H1 (cell line): ENCODE results near the gene ITPK1. TPM values are rescaled to one million over a fixed set of nuclear protein-coding genes. Genes with fewer than 3 reads are reported as not detected.

Experiments used
- CTCF ChIA-PET: fragments of 300-600 bp; sonication (Branson Sonifier 250); formaldehyde crosslinking; loops from one replicate; lab custom pipeline; 2021; ENCODE audit not compliant: partially characterized antibody; lab: Charles Lee
- POLR2A ChIA-PET: fragments of 300-600 bp; sonication (Branson Sonifier 250); formaldehyde crosslinking; loops from one replicate; lab custom pipeline; 2021; ENCODE audit warnings: inconsistent platforms; ENCODE audit not compliant: partially characterized antibody; lab: Charles Lee
- DNase-seq, 2 experiments: peaks; one replicate each; pipeline versions ENCODE4 v3.0.0 to v3.0.0-alpha.2; 2010 to 2022; ENCODE audit warnings: low spot score in 2 of 2, low read depth in 1 of 2, mixed read lengths in 1 of 2
- FAIRE-seq: peaks from 2 replicates; lab custom pipeline; 2011; peaks lifted over from hg19 to GRCh38; lab: Jason Lieb, UNC
- H2AFZ ChIP-seq: 2 replicates; pipeline ENCODE4 v1.8.1; 2012; ENCODE audit warnings: low read length, inconsistent platforms
- H2AK5ac ChIP-seq: 2 replicates; pipeline ENCODE4 v1.6.1; 2013; ENCODE audit warnings: low read depth, low read length
- H2BK120ac ChIP-seq: replicated peaks from 2 replicates; pipeline ENCODE3; 2013; ENCODE audit warnings: low read depth, low read length, inconsistent platforms
- H2BK12ac ChIP-seq: 2 replicates; pipeline ENCODE4 v1.6.1; 2013; ENCODE audit warnings: low read depth, low read length
- H2BK15ac ChIP-seq: 2 replicates; pipeline ENCODE4 v1.6.1; 2013; ENCODE audit warnings: low read length
- H2BK20ac ChIP-seq: 2 replicates; pipeline ENCODE4 v1.6.1; 2013; ENCODE audit warnings: low read length
- H2BK5ac ChIP-seq: 2 replicates; pipeline ENCODE4 v1.6.1; 2013; ENCODE audit warnings: low read depth, low read length
- H3K14ac ChIP-seq: 2 replicates; pipeline ENCODE4 v1.6.1; 2013; ENCODE audit warnings: inconsistent platforms; ENCODE audit not compliant: insufficient read length
- H3K18ac ChIP-seq: 2 replicates; pipeline ENCODE4 v1.6.1; 2013; ENCODE audit warnings: low read length; ENCODE audit errors: extremely low read depth
- H3K23ac ChIP-seq: 2 replicates; pipeline ENCODE4 v1.6.1; 2013; ENCODE audit warnings: inconsistent platforms; ENCODE audit not compliant: insufficient read length
- H3K23me2 ChIP-seq: 2 replicates; pipeline ENCODE4 v1.6.1; 2013; ENCODE audit warnings: low read depth, low read length
- H3K27ac ChIP-seq: 2 replicates; pipeline ENCODE4 v1.6.1; 2011; ENCODE audit warnings: low read depth, low read length, inconsistent platforms
- H3K27me3 ChIP-seq, 4 experiments: replicated peaks in 1 of 4; 1 replicate in 1 of 4; 2 replicates in 3 of 4; pipeline versions ENCODE4 v1.6.1 to v1.8.1; 2011 to 2013; ENCODE audit warnings: low read length in 3 of 4, mild to moderate bottlenecking in 3 of 4, inconsistent platforms in 2 of 4, mixed read lengths in 2 of 4, moderate library complexity in 1 of 4; ENCODE audit not compliant: control insufficient read depth in 3 of 4, insufficient read depth in 3 of 4; ENCODE audit errors: extremely low read depth in 1 of 4
- H3K36me3 ChIP-seq, 4 experiments: 2 replicates each; pipeline versions ENCODE4 v1.6.1 to v1.8.1; 2011 to 2013; ENCODE audit warnings: mild to moderate bottlenecking in 4 of 4, low read length in 3 of 4, moderate library complexity in 2 of 4, control low read depth in 1 of 4, inconsistent platforms in 1 of 4; ENCODE audit not compliant: insufficient read depth in 4 of 4, control insufficient read depth in 2 of 4
- H3K4ac ChIP-seq: replicated peaks from 2 replicates; pipeline ENCODE3; 2013; ENCODE audit warnings: low read length, low read depth, mixed read lengths, inconsistent platforms; ENCODE audit not compliant: insufficient read length
- H3K4me1 ChIP-seq, 4 experiments: replicated peaks in 1 of 4; 1 replicate in 1 of 4; 2 replicates in 3 of 4; pipeline versions ENCODE4 v1.6.1 to v1.8.1; 2011 to 2013; ENCODE audit warnings: low read length in 3 of 4, inconsistent platforms in 2 of 4, mixed read lengths in 1 of 4; ENCODE audit not compliant: insufficient read depth in 4 of 4, control insufficient read depth in 3 of 4
- H3K4me2 ChIP-seq, 2 experiments: 2 replicates each; pipeline versions ENCODE4 v1.6.1 to v1.8.1; 2011 to 2013; ENCODE audit warnings: low read depth in 2 of 2, low read length in 2 of 2, control low read depth in 1 of 2, inconsistent platforms in 1 of 2, mild to moderate bottlenecking in 1 of 2; ENCODE audit not compliant: insufficient read depth in 1 of 2
- H3K4me3 ChIP-seq, 4 experiments: fragments of 200-600, 300-600 bp in 1 of 4; sonication (generic), shearing (Covaris generic), sonication (Bioruptor Twin) in 1 of 4; 2 replicates each; pipeline versions ENCODE4 v1.5.1 to v1.8.1; 2011 to 2016; ENCODE audit warnings: low read length in 4 of 4, low read depth in 3 of 4, control low read depth in 2 of 4, inconsistent platforms in 2 of 4, mild to moderate bottlenecking in 2 of 4, mixed read lengths in 1 of 4, moderate library complexity in 1 of 4; ENCODE audit not compliant: insufficient read depth in 2 of 4; ENCODE audit errors: extremely low read depth in 1 of 4
- H3K56ac ChIP-seq: replicated peaks from 2 replicates; pipeline ENCODE3; 2013; ENCODE audit warnings: low read depth, mild to moderate bottlenecking, mixed read lengths, low read length, inconsistent platforms; ENCODE audit not compliant: insufficient read length
- H3K79me1 ChIP-seq: 2 replicates; pipeline ENCODE4 v1.6.1; 2013; ENCODE audit warnings: low read depth, low read length, control low read depth
- H3K79me2 ChIP-seq, 2 experiments: 2 replicates each; pipeline versions ENCODE4 v1.6.1 to v1.8.1; 2012 to 2013; ENCODE audit warnings: low read length in 2 of 2, mild to moderate bottlenecking in 2 of 2, inconsistent platforms in 1 of 2; ENCODE audit not compliant: insufficient read depth in 2 of 2, control insufficient read depth in 1 of 2
- H3K9ac ChIP-seq, 4 experiments: replicated peaks in 1 of 4; 1 replicate in 1 of 4; 2 replicates in 3 of 4; pipeline versions ENCODE4 v1.6.1 to v1.8.1; 2011 to 2013; ENCODE audit warnings: low read depth in 3 of 4, low read length in 3 of 4, control low read depth in 2 of 4, mild to moderate bottlenecking in 2 of 4, moderate library complexity in 2 of 4, inconsistent platforms in 1 of 4; ENCODE audit errors: extremely low read depth in 1 of 4
- H3K9me3 ChIP-seq, 2 experiments: 2 replicates each; pipeline versions ENCODE4 v1.6.1 to v1.8.1; 2012 to 2013; ENCODE audit warnings: mild to moderate bottlenecking in 2 of 2, moderate library complexity in 2 of 2, control low read depth in 1 of 2, inconsistent platforms in 1 of 2, low read depth in 1 of 2, low read length in 1 of 2, mixed read lengths in 1 of 2; ENCODE audit not compliant: insufficient read depth in 2 of 2
- H4K20me1 ChIP-seq, 2 experiments: replicated peaks in 1 of 2; 2 replicates each; pipeline versions ENCODE3 to v1.8.1; 2011 to 2013; ENCODE audit warnings: inconsistent platforms in 2 of 2, low read length in 2 of 2, mild to moderate bottlenecking in 1 of 2; ENCODE audit not compliant: insufficient read depth in 2 of 2, control insufficient read depth in 1 of 2
- H4K5ac ChIP-seq: 2 replicates; pipeline ENCODE4 v1.6.1; 2013; ENCODE audit warnings: low read length, low read depth, mixed read lengths, inconsistent platforms; ENCODE audit not compliant: insufficient read length
- H4K8ac ChIP-seq: 2 replicates; pipeline ENCODE4 v1.8.0; 2013; ENCODE audit warnings: mild to moderate bottlenecking, moderate library complexity, low read length, inconsistent platforms; ENCODE audit not compliant: insufficient read depth; ENCODE audit errors: extremely low read depth
- H4K91ac ChIP-seq: replicated peaks from 2 replicates; pipeline ENCODE3; 2013; ENCODE audit warnings: low read length, mixed read lengths, inconsistent platforms; ENCODE audit not compliant: insufficient read length
- ATF2 ChIP-seq: IDR thresholded peaks from 2 replicates; pipeline ENCODE4 v1.6.1; 2012; ENCODE audit warnings: low read length, inconsistent platforms
- BRCA1 ChIP-seq: IDR thresholded peaks from 2 replicates; pipeline ENCODE4 v1.6.1; 2012; ENCODE audit warnings: low read depth, low read length, improper control_type of control experiment
- CHD1 ChIP-seq: IDR thresholded peaks from 2 replicates; pipeline ENCODE4 v1.6.1; 2012; ENCODE audit warnings: low read depth, low read length, improper control_type of control experiment
- CTCF ChIP-seq, 3 experiments: IDR thresholded peaks; 1 replicate in 2 of 3; 2 replicates in 1 of 3; pipeline versions ENCODE4 v1.5.1 to v1.6.1; 2011; ENCODE audit warnings: low read length in 3 of 3, mild to moderate bottlenecking in 3 of 3, inconsistent platforms in 2 of 3, low read depth in 1 of 3, moderate library complexity in 1 of 3; ENCODE audit not compliant: insufficient read depth in 1 of 3; ENCODE audit errors: control extremely low read depth in 1 of 3
- KDM4A ChIP-seq: IDR thresholded peaks from one replicate; pipeline ENCODE4 v1.7.1; 2012; ENCODE audit warnings: low read depth, mild to moderate bottlenecking, moderate library complexity, low read length, inconsistent platforms; ENCODE audit not compliant: severe bottlenecking
- NANOG ChIP-seq: IDR thresholded peaks from 2 replicates; pipeline ENCODE4 v1.6.1; 2011; ENCODE audit warnings: low read length, low read depth, mild to moderate bottlenecking, inconsistent platforms; ENCODE audit not compliant: insufficient read depth, poor library complexity, severe bottlenecking
- SUZ12 ChIP-seq: fragments of 200-600 bp; sonication (generic); IDR thresholded peaks from 2 replicates; pipeline ENCODE4 v1.6.1; 2012; ENCODE audit warnings: mild to moderate bottlenecking, inconsistent platforms, low read length, moderate library complexity, mixed read lengths
- TAF1 ChIP-seq: IDR thresholded peaks from 2 replicates; pipeline ENCODE4 v1.6.1; 2011; ENCODE audit warnings: mild to moderate bottlenecking, low read depth, low read length
- TBP ChIP-seq: IDR thresholded peaks from 2 replicates; pipeline ENCODE4 v1.6.1; 2011; ENCODE audit warnings: low read depth, low read length, improper control_type of control experiment
- ZNF274 ChIP-seq: IDR thresholded peaks from 2 replicates; pipeline ENCODE4 v1.7.0; 2012; ENCODE audit warnings: low read length, borderline replicate concordance; ENCODE audit errors: extremely low read depth
- WGBS, 2 experiments: shearing (Covaris generic) in 1 of 2; methylation state at CpG; one replicate each; pipeline versions ENCODE4 v1.1.6 to v1.1.7; 2013 to 2015; ENCODE audit warnings: low lambda C conversion rate in 2 of 2, mixed read lengths in 2 of 2, inconsistent platforms in 1 of 2, low coverage in 1 of 2, missing lambda C conversion rate in 1 of 2; ENCODE audit not compliant: insufficient replicate concordance in 2 of 2, insufficient coverage in 1 of 2, insufficient read length in 1 of 2; ENCODE audit errors: extremely low coverage in 1 of 2, missing lambda C conversion rate in 1 of 2; 5-methylcytosine and 5-hydroxymethylcytosine counted together
- polyA plus RNA-seq, 7 experiments: library from polyadenylated mRNA; depleted of rRNA in 3 of 7; stranded (reverse) in 5 of 7; unstranded in 2 of 7; fragments of >200 nt in 5 of 7; fragments of 200-250 nt in 2 of 7; gene quantifications; 1 replicate in 5 of 7; 2 replicates in 1 of 7; 4 replicates in 1 of 7; pipeline versions ENCODE4 v1.2.1 to v1.2.3, GENCODE V29; 2011 to 2013; ENCODE audit warnings: missing spikeins in 2 of 7, mixed read lengths in 2 of 7
- total RNA-seq: library from RNA; stranded (reverse); fragmentation: NEBNext Ultra II Directional; extraction: Animal tissue kit (Norgen Biotek cat#: 25700); gene quantifications from 2 replicates; pipeline ENCODE4 v1.2.1, GENCODE V29; 2021

ITPK1 gene
- total and polyA plus RNA-seq, 2 of the 8 experiments (the other 6 are each of a cell fraction or from before 2014, with no cell fraction given): 108 to 143 TPM

GRCh38 chr14:93068711-93069110 is 47.0 kb downstream of the ITPK1 start:
- no peak for FAIRE-seq
- no peak overlapping the region; a peak in 1 of 7 replicates for H3K9ac ChIP-seq
- TF ChIP-seq BRCA1 (no peak), CHD1 (no peak), ATF2 (no peak), CTCF (IDR thresholded peaks at IDR 0.05; ENCODE audit: control extremely low read depth in 1 of 3, insufficient read depth in 1 of 3, low read depth in 1 of 3, low read length in 3 of 3) (no peak), NANOG (no peak), ZNF274 (no peak), SUZ12 (no peak), KDM4A (no peak), TAF1 (no peak), TBP (no peak)

More at GRCh38 chr14:93068711-93069110, 47.0 kb downstream of the ITPK1 start:
- no peak overlapping the region; the same call in 1 of the 2 replicates for H2BK5ac ChIP-seq
- peaks cover 7 to 12% of the 10 kb centered on the region in 2 experiments for H4K20me1 ChIP-seq
- H3K4me1 ChIP-seq: peaks cover 0 to 2% (median 0%) of the 10 kb centered on the region in 4 experiments; a peak in 4 of 7 replicates
- H4K5ac ChIP-seq: no peak overlapping the region
- WGBS, 2 experiments: 95% methylated on average over 8 of the region's 8 CpGs; no CpG with 5 or more reads in 1 of the 2 experiments
- H2BK120ac ChIP-seq: no peak overlapping the region
- no peak overlapping the region for H3K27ac ChIP-seq
- no peaks in the 10 kb centered on the region for H3K23me2 ChIP-seq
- H3K79me2 ChIP-seq: peaks cover 0 to 58% of the 10 kb centered on the region in 2 experiments; a peak in 2 of 4 replicates
- H3K18ac ChIP-seq: no peak overlapping the region
- H4K91ac ChIP-seq: no peak overlapping the region
- H4K8ac ChIP-seq: no peak overlapping the region
- no peaks in the 10 kb centered on the region for H3K27me3 ChIP-seq
- H2BK20ac ChIP-seq: no peak overlapping the region
- peaks cover 11% of the 10 kb centered on the region for H3K79me1 ChIP-seq
- H2BK15ac ChIP-seq: no peak overlapping the region
- H3K23ac ChIP-seq: no peak overlapping the region
- POLR2A ChIA-PET: no interaction called here
- H3K56ac ChIP-seq: no peak overlapping the region
- no peak overlapping the region for H2BK12ac ChIP-seq
- CTCF ChIA-PET: no interaction called here
- DNase-seq: no peak
- no peak overlapping the region for H2AFZ ChIP-seq
- no peak overlapping the region for H3K4me3 ChIP-seq
- no peak overlapping the region for H3K4me2 ChIP-seq
- H2AK5ac ChIP-seq: no peak overlapping the region
- H3K14ac ChIP-seq: no peak overlapping the region
- H3K4ac ChIP-seq: no peak overlapping the region
- no peaks in the 10 kb centered on the region for H3K36me3 ChIP-seq
- H3K9me3 ChIP-seq: no peaks in the 10 kb centered on the region
